Right kidney (tissue), 1 donor: ENCODE measurements around the gene CHST8.

Source experiments
- DNase-seq: peaks from one replicate; pipeline ENCODE4 v3.0.0-alpha.2; 2016

CHST8 gene

DNA sequence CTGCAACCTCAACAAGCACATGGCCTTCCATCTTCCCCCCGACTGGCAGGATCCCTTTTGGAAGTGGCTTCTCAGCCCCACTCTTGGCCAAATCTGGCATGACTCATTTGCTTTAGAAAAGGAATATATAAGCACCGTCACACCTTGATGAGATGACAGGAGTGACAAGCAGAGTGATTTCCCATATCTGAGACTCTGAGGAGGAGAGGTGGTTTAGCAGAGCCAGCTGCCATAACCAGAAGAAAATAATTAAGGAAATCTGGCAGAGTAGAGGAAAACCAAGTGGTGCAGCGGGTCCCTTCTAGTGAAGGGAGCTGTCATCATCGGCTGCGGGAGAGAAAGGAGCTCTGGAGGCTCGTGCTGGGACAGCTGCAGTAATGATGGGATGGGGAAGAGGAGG, 147.5 kb downstream of the CHST8 start:
- no peak for DNase-seq

DNA sequence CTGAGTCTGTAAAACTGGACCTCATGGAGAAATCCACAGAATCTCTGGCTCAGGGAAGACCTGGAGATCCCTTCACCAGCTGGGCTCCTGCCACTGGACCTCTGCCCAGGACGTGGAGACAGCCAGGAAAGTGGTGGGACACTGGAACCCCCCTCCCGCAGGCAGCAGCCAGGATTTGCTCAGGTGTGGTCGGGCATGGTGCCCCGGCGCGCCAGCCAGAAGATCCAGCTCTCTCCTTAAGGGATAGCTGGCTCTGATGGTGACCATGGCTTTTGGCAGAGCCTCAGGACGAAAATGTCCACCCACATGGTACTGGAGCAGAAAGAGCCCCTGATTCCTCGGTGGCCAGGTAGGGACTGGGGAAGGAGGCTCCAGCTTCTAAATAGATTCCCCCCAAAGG, 148.4 kb downstream of the CHST8 start:
- no peak for DNase-seq

DNA sequence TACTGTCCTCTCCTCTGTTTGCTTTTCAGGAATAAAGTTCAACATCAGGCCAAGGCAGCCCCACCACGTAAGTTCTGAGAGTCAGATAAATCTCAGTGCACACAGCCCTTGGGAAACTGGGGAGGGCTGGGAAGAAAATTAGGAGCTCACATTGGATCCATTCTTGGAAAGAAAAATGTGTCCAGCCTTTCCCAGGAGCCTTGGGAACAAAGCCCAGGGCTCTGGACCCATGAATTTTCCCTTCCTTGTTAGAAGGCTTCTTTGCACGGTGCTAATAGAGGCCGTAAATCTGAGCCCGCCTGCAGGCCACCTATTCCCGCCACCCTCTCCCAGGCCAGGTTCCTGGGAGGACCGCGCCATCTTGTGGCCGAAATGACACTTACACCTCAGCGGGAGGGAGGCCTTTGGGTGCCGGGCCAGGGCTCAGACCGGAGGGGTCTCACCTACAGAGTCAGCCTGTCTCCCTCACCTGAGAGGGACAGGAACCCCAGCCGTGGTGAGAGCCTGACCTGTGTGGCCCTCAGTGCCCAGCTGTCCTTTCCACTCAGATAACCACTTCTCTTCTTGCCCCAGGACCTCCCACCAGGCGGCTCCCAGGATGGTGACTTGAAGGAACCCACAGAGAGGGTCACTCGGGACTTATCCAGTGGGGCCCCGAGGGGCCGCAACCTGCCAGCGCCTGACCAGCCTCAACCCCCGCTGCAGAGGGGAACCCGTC, 149.8 kb downstream of the CHST8 start:
- DNase-seq = peak; percentile 59

DNA sequence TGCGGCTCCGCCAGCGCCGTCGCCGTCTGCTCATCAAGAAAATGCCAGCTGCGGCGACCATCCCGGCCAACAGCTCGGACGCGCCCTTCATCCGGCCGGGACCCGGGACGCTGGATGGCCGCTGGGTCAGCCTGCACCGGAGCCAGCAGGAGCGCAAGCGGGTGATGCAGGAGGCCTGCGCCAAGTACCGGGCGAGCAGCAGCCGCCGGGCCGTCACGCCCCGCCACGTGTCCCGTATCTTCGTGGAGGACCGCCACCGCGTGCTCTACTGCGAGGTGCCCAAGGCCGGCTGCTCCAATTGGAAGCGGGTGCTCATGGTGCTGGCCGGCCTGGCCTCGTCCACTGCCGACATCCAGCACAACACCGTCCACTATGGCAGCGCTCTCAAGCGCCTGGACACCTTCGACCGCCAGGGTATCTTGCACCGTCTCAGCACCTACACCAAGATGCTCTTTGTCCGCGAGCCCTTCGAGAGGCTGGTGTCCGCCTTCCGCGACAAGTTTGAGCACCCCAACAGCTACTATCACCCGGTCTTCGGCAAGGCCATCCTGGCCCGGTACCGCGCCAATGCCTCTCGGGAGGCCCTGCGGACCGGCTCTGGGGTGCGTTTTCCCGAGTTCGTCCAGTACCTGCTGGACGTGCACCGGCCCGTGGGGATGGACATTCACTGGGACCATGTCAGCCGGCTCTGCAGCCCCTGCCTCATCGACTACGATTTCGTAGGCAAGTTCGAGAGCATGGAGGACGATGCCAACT, 150.5 kb downstream of the CHST8 start:
- DNase-seq = no peak

DNA sequence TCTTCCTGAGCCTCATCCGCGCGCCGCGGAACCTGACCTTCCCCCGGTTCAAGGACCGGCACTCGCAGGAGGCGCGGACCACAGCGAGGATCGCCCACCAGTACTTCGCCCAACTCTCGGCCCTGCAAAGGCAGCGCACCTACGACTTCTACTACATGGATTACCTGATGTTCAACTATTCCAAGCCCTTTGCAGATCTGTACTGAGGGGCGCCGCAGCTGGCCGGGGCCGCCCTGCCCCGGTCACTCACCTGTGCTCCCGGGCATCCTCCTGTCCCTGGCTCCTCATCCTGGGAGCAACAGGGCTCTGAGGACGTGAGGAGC, 151.1 kb downstream of the CHST8 start:
- no peak for DNase-seq

DNA sequence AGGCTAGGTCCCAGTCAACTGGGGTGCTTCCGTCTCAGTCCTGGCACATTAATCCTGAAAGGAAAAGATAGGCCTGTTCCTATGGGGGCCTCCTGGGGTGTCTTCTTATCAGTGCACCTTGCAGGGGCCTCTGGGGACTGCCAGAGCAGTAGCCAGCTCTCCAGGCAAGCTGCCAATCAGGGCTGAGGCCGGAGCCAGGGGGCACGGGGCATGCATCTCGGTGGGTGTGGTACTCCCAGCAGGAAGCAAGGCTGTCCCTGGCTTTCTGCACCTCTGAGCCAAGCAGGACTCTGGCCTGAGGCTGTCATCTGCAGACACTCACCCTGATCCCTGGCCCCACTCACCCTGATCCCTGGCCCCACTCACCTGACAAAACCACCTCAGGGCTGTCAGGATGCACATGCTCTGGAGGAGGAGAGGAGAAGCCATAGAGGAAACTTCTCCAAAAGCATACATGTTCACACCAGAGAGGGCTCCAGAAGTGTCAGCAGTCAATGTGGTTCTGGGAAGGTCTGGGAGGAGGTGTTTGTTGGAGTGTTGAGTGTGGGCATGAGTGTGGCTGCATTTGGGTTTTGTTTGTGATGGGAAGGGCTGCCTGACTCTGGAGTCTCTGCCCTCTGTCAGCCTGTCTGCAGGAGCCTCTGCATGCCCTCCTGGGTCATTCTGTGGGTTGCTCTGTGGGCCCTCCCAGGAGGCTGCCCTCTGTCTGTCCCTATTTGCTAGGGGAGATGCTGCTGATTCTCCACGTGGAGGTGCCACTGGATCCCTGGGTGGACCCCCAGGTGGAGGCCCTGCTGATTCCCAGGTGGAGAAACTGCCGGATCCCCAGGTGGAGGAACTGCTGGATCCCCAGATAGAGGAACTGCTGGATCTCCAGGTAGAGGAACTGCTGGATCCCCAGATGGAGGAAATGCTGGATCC, 152.2 kb downstream of the CHST8 start:
- no peak for DNase-seq

DNA sequence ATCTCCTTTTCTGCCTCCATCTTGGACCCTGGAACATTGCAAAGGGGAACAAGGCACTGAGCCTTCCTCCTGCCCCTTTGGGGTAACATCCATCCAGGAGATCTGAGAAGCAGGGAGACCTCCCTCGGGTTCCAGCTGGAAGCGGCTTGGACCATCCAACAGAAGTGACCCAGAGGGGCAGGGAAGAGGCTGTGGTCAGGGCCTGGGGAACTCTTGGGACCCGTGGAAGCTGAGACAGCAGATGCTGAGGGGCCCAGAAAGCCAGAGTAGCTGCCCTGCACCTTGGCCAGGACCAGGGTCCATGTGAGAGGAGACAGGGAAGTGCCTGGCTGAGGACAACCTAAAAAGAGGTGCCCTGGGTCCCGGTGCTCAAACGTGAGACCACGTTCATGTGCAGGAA, 153.0 kb downstream of the CHST8 start:
- no peak for DNase-seq

DNA sequence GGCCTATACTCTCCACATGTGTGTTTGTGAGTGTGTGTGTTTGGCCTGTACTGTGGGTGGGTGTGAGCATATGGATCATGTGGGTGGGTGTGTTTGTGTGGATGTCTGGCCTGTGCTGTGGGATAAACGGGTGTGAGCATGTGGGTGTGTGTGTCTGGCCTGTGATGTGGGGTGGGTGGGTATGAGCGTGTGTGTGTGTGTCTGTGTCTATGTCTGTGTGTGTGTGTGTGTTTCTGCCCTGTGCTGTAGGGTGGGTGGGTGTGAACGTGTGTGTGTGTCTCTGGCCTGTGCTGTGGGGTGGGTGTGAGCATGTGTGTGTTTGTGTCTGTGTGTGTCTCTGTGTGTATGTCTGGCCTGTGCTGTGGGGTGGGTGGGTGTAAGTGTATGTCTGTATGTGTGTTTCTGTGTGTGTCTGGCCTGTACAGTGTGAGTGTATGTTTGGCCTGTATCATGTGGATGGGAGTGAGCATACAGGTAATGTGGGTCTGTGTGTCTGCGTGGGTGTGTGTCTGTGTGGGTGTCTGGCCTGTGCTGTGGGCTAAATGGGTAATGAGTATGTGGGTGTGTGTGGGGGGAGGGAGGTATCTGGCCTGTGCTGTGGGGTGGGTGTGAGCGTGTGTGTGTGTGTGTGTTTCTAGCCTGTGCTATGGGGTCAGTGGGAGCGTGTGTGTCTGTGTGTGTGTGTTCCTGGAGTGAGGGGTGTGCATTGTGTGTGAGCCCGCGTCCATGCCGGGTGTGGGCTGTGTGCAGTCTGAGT, 154.2 kb downstream of the CHST8 start:
- no peak for DNase-seq

DNA sequence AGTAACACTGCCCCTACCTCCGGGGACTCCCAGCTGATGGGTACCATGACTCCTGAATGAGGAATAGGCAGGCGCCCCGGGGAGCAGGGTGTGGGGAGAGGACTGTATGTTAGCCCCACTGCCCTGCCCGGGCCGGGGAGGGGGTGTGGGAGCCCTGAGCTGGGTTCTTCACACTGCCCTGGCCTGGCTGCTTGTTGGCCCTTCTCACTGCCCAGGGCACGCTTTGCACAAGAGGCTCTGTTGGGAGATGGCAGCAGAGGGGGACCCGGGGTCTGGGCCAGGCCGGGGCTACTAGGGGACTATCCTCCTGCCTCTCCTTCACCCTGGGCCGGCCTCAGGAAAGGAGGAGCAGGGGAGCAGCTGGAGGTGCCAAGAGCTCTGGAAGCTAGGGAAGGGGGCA, 155.6 kb downstream of the CHST8 start:
- no peak for DNase-seq

DNA sequence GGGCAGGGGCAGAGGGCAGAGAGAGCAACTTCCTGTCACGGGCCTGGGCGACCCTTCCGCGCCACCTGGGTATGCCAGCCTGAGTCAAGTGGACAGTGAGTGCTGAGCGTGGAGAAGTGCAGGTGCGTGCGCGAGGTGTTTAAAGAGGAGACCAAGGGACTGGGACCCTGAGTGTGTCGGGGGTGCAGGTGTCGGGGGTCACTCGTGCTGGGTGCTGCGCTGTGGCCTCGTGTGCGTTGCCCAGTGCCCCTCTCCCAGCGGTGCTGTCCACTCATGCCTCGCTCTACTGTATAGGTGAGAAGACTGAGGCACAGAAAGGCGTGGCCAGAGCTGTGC, 156.0 kb downstream of the CHST8 start:
- DNase-seq = no peak

DNA sequence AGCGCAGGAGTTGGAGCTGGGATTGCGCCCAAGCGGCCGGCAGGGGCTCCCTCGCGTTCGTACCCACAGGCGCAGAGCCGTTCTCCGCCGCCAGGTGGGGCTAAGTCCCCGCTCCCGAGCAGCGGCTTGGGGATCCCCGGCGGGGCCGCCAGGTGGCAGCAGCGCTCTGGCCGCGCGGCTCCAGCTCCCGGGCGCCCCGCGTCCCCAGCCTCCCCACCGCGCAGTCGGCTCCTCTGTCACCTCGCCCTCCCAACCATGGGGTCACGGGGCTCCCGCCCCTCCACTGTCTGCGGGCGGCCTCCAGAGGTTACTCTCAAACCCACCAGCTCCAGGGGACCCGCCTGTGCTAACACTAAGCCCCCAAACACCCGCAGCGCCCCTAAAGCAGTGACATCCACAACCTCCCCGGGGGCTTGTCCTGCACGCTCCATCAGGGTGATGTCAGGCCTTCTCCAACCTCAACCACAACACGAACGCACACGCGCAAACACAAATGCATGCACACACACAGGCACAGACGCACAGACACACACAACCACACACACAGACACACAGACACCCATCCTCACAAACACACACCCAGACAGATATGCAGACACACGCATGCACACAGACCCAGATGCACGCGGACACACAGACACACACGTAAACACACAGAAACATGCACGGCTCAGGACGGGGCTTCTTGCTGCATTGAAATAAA, 156.5 kb downstream of the CHST8 start:
- DNase-seq = peak; percentile 85

DNA sequence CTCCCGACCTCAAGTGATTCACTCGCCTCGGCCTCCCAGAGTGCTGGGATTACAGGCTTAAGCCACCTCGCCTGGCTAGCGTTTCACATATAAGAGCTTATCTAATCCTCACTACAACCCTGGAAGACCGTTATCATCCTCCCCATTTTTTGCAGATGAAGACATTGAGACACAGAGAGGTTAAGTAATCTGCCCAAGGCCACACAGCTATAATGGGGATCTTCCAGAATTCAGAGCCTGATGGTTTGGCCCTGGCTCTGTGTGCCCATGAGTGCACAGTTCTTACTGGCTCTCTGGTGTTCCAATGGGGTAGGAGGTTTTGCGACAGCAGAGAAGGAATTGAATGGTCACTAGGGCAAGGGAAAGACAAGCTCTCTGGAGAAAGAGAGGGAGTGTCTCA, 158.1 kb downstream of the CHST8 start:
- no peak for DNase-seq

DNA sequence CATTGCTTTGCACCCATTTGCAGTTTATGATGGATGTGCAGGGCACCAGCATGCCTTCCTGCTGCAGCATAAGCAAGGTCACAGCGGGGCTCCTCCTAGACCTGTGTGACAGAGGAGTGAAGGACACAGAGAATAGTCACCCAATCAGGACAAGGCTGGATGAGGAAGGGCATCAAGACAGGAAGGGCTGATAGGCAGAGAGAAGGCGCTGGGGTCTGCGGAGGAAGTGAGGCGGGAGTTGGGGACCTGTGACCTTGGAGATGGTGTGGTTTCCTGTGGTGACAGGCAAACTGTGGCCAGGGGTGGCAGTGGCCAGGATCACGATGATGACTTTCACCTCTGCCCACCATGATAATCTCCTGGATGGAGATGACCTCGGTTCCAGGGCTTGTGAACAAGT, 158.5 kb downstream of the CHST8 start:
- DNase-seq = no peak

DNA sequence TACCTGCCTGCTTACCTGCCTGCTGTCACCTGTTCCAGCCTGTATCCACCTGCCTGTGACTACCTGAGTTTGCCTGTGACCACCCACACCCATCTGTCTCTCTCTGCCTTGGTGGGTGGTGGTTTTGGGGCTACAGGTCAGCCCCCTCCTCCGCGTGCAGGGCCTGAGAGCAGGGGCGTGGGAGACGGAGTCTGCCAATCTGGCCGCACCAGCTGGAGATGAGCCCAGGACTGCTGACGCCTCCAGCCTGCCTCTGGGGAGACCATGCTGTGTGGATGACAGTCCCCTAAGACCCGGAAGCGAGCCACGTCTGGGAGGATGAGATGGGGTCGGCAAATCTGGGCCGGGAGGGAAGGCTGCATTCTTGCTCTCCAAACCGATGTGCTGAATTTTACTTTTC, 159.0 kb downstream of the CHST8 start:
- DNase-seq = no peak

DNA sequence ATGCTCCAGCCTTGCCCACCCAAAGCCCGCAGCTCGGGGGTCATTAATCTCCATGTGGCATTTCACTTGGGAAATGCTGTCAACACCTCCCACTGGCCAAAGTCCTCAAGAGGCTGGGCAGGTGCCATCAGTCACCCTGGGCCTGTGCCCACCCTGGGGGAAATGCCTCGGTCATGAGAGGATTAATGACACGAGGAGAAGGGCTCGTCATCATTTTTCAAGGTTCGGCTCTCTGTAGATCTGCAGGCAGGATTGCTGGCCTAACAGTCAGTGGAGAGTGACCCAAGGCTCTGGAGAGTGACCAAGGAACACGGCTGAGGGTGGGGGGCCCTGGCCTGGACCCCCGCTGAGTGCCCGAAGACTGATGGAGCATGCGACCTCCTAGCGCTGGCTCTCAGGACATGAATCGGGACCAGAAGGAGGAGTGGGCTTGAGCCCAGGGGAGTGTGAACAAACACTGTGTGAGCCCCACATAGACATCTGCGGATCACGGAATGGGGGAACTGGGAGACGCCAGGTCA, 159.7 kb downstream of the CHST8 start:
- DNase-seq = no peak

DNA sequence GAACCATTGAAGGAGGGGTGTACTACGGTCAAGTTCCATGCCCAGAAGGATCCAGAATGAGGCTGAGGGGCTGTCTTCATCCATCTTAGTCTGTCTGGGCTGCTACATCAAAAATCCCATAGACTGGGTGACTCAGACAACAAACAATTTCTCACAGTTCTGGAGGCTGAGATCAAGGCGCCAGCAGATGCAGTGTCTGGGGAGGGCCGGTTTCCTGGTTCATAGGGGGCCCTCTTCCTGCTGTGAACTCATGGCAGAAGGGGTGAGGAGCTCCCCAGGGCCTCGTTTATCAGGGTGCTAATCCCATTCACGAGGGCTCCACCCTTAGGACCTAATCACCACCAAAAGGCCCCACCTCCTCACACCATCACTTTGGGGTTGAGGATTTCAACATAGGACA, 160.2 kb downstream of the CHST8 start:
- no peak for DNase-seq

DNA sequence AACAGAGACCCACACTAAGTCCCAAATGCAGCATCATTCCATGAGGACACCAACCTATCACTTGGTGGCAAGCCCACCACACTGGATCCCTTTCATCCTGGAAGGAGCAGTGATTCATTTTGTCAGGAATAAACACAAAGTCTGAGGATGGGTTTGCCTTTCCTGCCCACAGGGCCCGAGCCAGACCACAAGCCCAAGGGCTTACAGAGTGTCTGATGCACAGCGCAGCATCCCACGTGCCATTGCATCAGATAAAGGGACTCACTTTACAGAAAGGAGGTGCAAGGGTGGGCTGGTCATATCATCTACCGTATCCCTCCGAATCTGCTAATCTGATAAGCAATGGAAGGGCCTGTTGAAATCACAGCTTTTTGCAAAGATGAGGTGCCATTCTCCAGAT, 162.7 kb downstream of the CHST8 start:
- DNase-seq = no peak

DNA sequence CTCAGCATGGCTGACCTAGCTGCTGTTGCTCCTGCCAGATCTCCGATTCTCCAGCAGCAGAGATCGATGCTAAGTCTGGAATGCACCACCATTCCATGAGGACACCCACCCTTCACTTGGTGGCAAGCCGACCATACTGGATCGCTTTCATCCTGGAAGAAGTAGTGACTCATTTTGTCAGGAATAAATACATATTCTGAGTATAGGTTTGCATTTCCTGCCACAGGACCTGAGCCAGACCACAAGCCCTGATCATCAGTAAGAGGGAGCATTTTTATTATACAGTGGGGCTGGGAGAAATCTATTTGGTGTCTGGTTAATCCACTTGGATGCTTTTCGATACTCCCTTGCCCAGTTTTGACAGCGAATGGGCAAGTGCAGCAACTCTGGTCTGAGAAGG, 164.0 kb downstream of the CHST8 start:
- DNase-seq = no peak

DNA sequence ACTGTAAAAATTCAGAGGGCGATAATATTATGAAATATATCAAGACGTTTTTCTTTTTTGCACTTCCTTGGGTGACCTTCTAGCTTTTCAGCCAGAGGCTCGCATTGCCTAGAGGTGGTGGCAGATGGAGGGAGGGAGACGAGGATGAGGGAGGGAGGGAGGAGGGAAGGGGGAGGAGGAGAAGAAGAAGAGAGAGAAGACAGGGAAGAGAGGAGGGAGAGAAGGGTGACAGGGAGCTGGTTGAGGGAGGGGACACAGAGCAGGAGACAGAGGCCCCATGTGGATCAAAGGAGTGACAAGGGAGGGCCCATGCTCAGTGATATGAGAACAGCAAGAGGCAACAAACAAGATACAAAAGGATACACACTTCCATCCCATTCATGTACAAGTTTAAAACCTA, 166.9 kb downstream of the CHST8 start:
- no peak for DNase-seq

DNA sequence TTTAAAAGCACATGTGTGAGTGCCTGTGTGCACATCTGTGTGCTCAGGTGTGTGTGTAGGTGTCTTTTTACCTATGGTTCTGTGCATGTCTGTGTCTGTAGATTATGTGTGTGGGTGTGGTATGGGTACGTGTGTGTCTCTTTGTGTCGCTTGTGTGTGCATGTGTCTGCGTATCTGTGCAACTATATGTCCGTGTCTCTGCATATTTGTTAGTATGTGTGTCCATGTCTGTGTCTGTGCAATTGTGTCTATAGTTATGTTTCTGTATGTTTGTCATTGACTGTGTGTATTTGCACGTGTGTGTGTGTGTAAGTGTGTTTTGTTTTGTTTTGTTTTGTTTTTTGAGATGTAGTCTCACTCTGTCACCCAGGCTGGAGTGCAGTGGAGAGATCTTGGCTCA, 167.6 kb downstream of the CHST8 start:
- DNase-seq = no peak

DNA sequence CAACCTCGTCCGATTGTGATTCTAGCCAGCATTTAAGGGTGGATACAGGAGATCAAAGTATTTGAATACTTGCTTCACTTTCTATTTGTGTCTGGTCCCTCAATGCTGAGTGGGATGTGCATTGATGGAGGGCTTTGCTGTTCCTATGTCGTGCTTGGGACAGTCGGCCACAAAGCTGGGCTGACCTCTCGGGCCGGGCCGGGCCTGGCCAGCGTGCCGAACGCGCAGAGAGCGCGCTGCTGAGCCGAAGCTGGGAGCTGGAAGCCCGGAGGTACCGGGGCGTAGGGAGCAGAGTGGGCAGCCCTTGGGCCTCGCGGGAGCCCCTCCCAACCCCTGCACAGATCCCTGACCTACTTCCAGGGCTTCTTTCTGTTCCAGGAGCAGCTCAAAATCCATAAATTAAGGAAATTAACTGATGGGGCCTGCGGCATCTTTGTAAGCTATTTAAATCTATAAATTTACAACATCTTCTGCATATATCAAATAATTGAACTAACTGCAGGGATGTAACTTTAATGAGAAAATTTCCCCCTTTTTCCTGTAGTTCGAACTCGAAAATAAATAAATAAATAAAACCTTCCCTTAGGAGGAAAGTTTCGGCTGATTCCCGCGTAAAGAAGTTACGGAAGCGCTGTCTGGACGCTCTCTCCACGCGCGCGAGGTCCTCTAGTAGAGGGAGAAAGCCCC, 173.1 kb downstream of the CHST8 start:
- DNase-seq = peak; percentile 69
